ENCODE measurements around the gene SSH2.
A peak's percentile ranks its signal among the peaks of the same experiment; 100 is the strongest.

The SSH2 gene

DNA sequence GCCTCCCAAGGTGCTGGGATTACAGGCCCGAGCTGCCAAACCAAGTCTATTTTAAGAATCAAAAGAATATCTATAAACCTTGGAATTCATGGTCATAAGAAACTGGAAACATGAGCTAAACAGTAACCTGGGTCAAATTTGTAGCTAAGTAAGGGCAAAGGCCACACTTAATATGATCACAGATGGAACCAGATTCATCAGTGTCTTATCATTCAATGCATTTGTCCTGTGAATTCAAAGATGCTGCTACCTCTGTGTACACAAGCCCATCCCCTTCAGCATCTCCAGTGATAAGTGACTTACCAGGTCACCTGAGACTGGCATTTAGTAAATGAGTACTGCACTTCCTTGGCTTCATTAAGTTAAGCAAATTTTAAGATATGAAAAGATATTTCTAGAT is 108.1 kb downstream of the SSH2 start:
- no peak overlapping the region for H3K4me3 ChIP-seq (ENCODE audit: low read length in 2 of 2)
- peaks cover 7 to 22% of the 10 kb centered on the region in 2 donors for H3K4me1 ChIP-seq (ENCODE audit: control insufficient read depth in 2 of 2, insufficient read depth in 2 of 2, low read length in 2 of 2)
- no peaks in the 10 kb centered on the region for H3K27me3 ChIP-seq (ENCODE audit: control insufficient read depth in 2 of 2, insufficient read depth in 2 of 2, low read length in 2 of 2)
- no peaks in the 10 kb centered on the region for H3K36me3 ChIP-seq (ENCODE audit: control insufficient read depth in 2 of 2, insufficient read depth in 2 of 2, low read length in 2 of 2)
- H3K9ac ChIP-seq (ENCODE audit: low read depth in 1 of 2, low read length in 2 of 2) = no peak overlapping the region
- no peaks in the 10 kb centered on the region for H3K9me3 ChIP-seq (ENCODE audit: control insufficient read depth in 2 of 2, low read length in 2 of 2)
- peak overlapping the region in 1 of 2 donors; percentile 1 for H3K27ac ChIP-seq (ENCODE audit: low read depth in 2 of 2, low read length in 2 of 2)

DNA sequence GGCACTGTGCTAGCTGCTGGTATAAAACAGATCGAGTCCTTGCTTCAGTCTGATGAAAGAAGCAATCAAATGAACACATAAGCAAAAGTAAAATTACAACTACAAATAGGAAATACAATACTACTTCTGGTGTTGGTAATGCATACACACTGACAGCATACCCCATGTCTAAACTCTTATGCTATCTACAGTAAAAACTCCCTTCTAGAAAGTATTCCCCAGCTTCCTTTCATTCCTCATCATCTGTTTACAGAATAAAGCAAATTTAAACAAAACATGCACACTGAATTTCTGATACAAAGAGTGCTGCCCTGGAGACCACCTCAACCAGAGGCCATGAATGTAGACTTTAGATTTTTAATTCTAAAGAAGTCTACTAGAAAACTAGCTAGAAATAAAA is 109.6 kb downstream of the SSH2 start:
- Histone ChIP-seq H3K27me3 (ENCODE audit: control insufficient read depth in 2 of 2, insufficient read depth in 2 of 2, low read length in 2 of 2) (no peaks in the 10 kb centered on the region), H3K9me3 (ENCODE audit: control insufficient read depth in 2 of 2, low read length in 2 of 2) (no peaks in the 10 kb centered on the region), H3K4me3 (ENCODE audit: low read length in 2 of 2) (no peak overlapping the region), H3K9ac (ENCODE audit: low read depth in 1 of 2, low read length in 2 of 2) (no peak overlapping the region), H3K36me3 (ENCODE audit: control insufficient read depth in 2 of 2, insufficient read depth in 2 of 2, low read length in 2 of 2) (no peaks in the 10 kb centered on the region), H3K27ac (ENCODE audit: low read depth in 2 of 2, low read length in 2 of 2) (no peak overlapping the region), H3K4me1 (ENCODE audit: control insufficient read depth in 2 of 2, insufficient read depth in 2 of 2, low read length in 2 of 2) (peaks cover 7 to 12% of the 10 kb centered on the region in 2 donors)

DNA sequence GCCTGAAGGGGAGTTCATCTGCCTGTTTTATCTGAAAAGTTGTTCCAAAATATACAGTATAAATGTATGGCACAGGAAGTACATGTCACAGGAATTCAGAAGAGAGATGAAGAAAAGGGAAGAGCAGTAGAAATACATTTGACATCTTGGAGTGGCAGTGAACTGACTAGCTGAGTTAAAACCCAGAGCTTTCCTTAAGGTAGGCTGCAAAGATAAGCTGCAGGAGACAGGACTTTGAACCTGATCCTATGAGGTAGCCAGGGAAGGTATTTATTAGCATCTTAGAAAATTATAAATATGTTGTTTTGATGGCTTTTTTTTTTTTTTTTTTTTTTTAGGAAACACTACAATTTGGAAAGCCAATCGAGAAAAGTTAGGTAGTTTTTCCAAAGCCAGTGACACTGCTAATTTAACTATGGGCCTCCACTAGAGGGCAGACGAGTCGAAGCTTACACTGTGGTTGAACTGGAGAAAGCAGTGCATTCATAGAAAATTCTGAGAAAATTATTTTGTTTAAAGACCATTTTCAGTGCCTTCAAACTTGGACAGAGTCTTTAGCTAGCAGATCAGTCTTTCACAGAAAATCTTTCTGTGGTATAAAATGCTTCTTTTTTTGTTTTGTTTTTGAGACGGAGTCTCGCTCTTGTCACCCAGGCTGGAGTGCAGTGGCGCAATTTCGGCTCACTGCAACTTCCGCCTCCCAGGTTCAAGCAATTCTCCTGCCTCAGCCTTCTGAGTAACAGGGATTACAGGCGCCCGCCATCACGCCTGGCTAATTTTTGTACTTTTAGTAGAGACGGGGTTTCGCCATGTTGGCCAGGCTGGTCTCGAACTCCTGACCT is 122.3 kb downstream of the SSH2 start:
- no peak overlapping the region for H3K4me3 ChIP-seq (ENCODE audit: low read length in 2 of 2)
- H3K4me1 ChIP-seq (ENCODE audit: control insufficient read depth in 2 of 2, insufficient read depth in 2 of 2, low read length in 2 of 2) = peaks cover 0 to 3% of the 10 kb centered on the region in 2 donors
- no peak overlapping the region for H3K9ac ChIP-seq (ENCODE audit: low read depth in 1 of 2, low read length in 2 of 2)
- no peak overlapping the region for H3K27ac ChIP-seq (ENCODE audit: low read depth in 2 of 2, low read length in 2 of 2)
- H3K9me3 ChIP-seq (ENCODE audit: control insufficient read depth in 2 of 2, low read length in 2 of 2) = no peaks in the 10 kb centered on the region
- no peaks in the 10 kb centered on the region for H3K27me3 ChIP-seq (ENCODE audit: control insufficient read depth in 2 of 2, insufficient read depth in 2 of 2, low read length in 2 of 2)
- no peaks in the 10 kb centered on the region for H3K36me3 ChIP-seq (ENCODE audit: control insufficient read depth in 2 of 2, insufficient read depth in 2 of 2, low read length in 2 of 2)

DNA sequence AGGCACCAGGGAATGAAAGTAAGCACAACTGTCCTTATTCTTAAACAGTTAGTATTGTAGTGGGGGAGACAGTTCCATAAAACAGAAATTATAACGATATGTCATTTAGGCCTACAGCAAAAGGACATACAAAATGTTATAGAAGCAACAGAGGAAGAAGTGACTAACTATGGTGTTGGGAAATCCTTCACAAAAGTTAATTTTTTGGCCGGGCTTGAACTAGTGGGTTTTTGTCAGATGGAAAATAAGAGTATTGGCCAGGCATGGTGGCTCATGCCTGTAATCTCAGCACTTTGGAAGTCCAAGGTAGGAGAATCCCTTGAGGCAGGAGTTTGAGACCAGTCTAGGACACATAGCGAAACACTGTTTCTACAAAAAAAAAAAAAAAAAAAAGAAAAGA is 127.8 kb downstream of the SSH2 start:
- Histone ChIP-seq H3K4me3 (ENCODE audit: low read length in 2 of 2) (no peak overlapping the region), H3K36me3 (ENCODE audit: control insufficient read depth in 2 of 2, insufficient read depth in 2 of 2, low read length in 2 of 2) (no peaks in the 10 kb centered on the region), H3K27me3 (ENCODE audit: control insufficient read depth in 2 of 2, insufficient read depth in 2 of 2, low read length in 2 of 2) (no peaks in the 10 kb centered on the region), H3K9me3 (ENCODE audit: control insufficient read depth in 2 of 2, low read length in 2 of 2) (no peaks in the 10 kb centered on the region), H3K9ac (ENCODE audit: low read depth in 1 of 2, low read length in 2 of 2) (no peak overlapping the region), H3K4me1 (ENCODE audit: control insufficient read depth in 2 of 2, insufficient read depth in 2 of 2, low read length in 2 of 2) (no peaks in the 10 kb centered on the region), H3K27ac (ENCODE audit: low read depth in 2 of 2, low read length in 2 of 2) (no peak overlapping the region)

DNA sequence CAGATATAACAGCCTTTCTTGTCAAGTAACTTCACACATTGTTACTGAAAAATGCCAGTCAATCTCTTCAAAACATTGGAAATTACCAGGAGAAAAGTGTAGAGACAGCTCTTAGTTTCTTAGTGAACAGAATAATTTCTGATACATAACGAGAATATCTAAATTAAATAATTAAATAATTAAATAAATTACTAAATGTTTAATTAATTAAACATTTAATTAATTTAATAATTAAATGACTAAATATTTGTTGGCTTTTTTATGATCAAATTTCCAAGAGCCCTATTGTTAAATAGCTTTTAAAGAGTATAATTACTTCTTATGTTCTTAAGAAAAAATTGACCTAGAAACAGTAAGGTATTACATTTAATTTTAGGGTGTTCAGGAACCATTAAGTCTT is 129.6 kb downstream of the SSH2 start:
- Histone ChIP-seq H3K27me3 (ENCODE audit: control insufficient read depth in 2 of 2, insufficient read depth in 2 of 2, low read length in 2 of 2) (no peaks in the 10 kb centered on the region), H3K27ac (ENCODE audit: low read depth in 2 of 2, low read length in 2 of 2) (no peak overlapping the region), H3K9me3 (ENCODE audit: control insufficient read depth in 2 of 2, low read length in 2 of 2) (no peaks in the 10 kb centered on the region), H3K4me3 (ENCODE audit: low read length in 2 of 2) (no peak overlapping the region), H3K9ac (ENCODE audit: low read depth in 1 of 2, low read length in 2 of 2) (no peak overlapping the region), H3K36me3 (ENCODE audit: control insufficient read depth in 2 of 2, insufficient read depth in 2 of 2, low read length in 2 of 2) (no peaks in the 10 kb centered on the region), H3K4me1 (ENCODE audit: control insufficient read depth in 2 of 2, insufficient read depth in 2 of 2, low read length in 2 of 2) (no peaks in the 10 kb centered on the region)

DNA sequence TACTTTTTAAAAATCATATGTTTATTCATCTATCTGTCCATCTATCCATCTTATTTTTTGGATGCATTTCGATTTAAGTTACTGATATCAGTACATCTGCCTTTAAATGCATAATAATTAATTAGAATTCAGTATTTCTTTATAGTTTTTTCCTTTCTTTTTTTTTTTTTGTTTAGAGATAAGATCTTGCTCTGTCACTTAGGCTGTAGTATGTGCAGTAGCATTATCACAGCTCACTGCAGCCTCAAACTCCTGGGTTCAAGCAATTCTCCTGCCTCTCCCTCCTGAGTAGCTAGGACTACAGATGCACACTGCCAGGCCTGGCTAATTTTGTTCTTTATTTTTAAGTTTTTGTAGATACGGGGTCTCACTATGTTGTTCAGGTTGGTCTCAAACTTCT is 133.4 kb downstream of the SSH2 start:
- Histone ChIP-seq H3K27me3 (ENCODE audit: control insufficient read depth in 2 of 2, insufficient read depth in 2 of 2, low read length in 2 of 2) (no peaks in the 10 kb centered on the region), H3K4me3 (ENCODE audit: low read length in 2 of 2) (no peak overlapping the region), H3K4me1 (ENCODE audit: control insufficient read depth in 2 of 2, insufficient read depth in 2 of 2, low read length in 2 of 2) (no peaks in the 10 kb centered on the region), H3K27ac (ENCODE audit: low read depth in 2 of 2, low read length in 2 of 2) (no peak overlapping the region), H3K9me3 (ENCODE audit: control insufficient read depth in 2 of 2, low read length in 2 of 2) (no peaks in the 10 kb centered on the region), H3K36me3 (ENCODE audit: control insufficient read depth in 2 of 2, insufficient read depth in 2 of 2, low read length in 2 of 2) (no peaks in the 10 kb centered on the region), H3K9ac (ENCODE audit: low read depth in 1 of 2, low read length in 2 of 2) (no peak overlapping the region)

DNA sequence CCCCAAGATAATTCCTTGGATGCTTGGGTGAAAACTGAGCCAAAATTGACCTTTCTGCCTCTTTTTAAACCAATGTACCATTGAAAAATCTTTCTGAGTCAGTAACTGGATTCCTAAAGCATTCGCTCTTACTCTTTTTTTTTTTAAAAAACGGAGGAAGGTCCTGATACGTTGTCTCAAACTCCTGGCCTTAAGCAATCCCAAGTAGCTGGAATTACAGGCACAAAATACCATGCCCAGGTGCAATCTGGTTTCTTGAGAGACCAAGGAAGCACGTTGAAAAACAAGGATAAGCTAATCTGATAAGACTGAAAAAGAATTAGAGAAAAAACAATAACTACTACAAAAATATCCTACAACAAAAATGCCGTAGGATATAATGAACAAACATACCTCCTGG is 136.5 kb downstream of the SSH2 start:
- no peaks in the 10 kb centered on the region for H3K9me3 ChIP-seq (ENCODE audit: control insufficient read depth in 2 of 2, low read length in 2 of 2)
- no peaks in the 10 kb centered on the region for H3K27me3 ChIP-seq (ENCODE audit: control insufficient read depth in 2 of 2, insufficient read depth in 2 of 2, low read length in 2 of 2)
- H3K36me3 ChIP-seq (ENCODE audit: control insufficient read depth in 2 of 2, insufficient read depth in 2 of 2, low read length in 2 of 2) = no peaks in the 10 kb centered on the region
- no peak overlapping the region for H3K27ac ChIP-seq (ENCODE audit: low read depth in 2 of 2, low read length in 2 of 2)
- no peak overlapping the region for H3K9ac ChIP-seq (ENCODE audit: low read depth in 1 of 2, low read length in 2 of 2)
- H3K4me1 ChIP-seq (ENCODE audit: control insufficient read depth in 2 of 2, insufficient read depth in 2 of 2, low read length in 2 of 2) = no peaks in the 10 kb centered on the region
- H3K4me3 ChIP-seq (ENCODE audit: low read length in 2 of 2) = no peak overlapping the region

DNA sequence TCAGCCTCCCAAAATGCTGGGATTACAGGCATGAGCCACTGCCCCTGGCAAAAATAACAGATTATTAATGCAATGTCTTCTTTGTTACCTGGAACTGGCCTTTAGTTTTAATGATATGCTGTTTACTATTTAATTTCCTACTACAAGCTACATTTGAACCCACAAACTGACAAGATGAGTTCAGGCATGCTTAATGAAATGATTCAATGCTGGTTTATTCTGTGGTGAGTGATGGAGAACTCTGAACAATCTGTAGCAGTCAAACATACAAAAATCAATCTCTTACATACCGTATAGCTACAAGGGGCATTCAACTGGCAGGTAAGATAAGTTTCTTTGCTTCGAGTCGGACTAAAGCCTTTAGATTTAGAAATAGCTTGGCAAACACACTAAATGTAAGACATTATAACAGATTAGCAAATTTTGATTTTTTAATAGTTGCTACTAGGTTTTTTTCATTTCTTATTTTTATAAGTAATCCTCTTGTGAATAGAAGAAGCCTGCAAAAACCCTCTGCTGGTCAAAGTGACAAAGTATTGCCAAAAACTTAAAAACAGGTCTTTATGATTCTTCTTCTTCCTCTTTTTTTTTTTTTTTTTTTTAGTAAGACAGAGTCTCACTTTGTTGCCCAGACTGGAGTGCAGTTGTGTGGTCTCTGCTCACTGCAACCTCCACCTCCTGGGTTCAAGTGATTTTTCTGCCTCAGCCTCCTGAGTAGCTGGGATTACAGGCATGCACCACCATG is 138.5 kb downstream of the SSH2 start:
- Histone ChIP-seq H3K4me1 (ENCODE audit: control insufficient read depth in 2 of 2, insufficient read depth in 2 of 2, low read length in 2 of 2) (no peaks in the 10 kb centered on the region), H3K9ac (ENCODE audit: low read depth in 1 of 2, low read length in 2 of 2) (no peak overlapping the region), H3K27ac (ENCODE audit: low read depth in 2 of 2, low read length in 2 of 2) (no peak overlapping the region), H3K9me3 (ENCODE audit: control insufficient read depth in 2 of 2, low read length in 2 of 2) (no peaks in the 10 kb centered on the region), H3K27me3 (ENCODE audit: control insufficient read depth in 2 of 2, insufficient read depth in 2 of 2, low read length in 2 of 2) (no peaks in the 10 kb centered on the region), H3K36me3 (ENCODE audit: control insufficient read depth in 2 of 2, insufficient read depth in 2 of 2, low read length in 2 of 2) (no peaks in the 10 kb centered on the region), H3K4me3 (ENCODE audit: low read length in 2 of 2) (no peak overlapping the region)

DNA sequence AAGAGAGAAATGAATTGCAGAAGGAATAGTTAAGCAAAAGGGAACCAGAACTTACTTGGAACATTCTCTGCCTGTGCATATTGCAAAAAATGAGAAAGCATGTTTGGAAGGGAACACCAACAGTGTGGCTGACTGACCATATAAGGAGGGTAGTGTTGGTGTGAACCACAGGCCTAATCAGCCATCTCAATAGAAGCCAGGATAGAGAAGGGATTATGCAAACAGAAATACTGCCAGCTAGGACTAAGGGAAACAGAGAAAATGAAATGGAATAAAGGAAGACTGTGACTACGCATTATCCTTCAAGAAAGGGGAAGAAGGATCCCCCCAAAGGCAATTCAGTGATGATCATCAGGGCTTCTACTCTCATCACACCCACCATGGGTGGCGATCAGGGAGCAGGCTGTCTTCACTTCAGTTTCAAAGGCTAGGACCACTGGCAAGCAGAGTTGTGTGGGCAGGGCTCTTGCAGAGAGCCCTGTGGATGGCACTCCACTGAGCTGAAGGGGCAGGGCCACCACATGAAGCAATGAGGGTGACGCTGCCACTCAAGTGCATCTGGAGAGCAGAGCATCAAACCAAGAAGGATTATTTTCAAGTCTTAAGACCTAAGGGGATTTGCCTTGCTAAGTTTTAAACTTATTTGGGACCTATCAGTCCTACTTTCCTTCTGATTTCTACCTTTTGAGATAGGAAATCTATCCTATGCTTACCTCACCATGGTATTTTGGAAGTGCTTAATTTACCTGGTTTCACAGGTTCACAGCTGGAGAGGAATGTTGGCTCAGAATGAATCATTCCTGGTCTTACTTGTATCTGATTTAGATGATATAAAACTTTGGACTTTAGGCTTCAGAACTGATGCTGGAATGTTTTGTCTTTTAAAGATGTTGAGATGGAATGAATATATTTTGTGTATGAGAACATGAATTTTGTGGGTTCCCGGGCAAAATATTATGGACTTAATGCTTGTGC is 140.5 kb downstream of the SSH2 start:
- Histone ChIP-seq H3K4me1 (ENCODE audit: control insufficient read depth in 2 of 2, insufficient read depth in 2 of 2, low read length in 2 of 2) (no peaks in the 10 kb centered on the region), H3K4me3 (ENCODE audit: low read length in 2 of 2) (no peak overlapping the region), H3K36me3 (ENCODE audit: control insufficient read depth in 2 of 2, insufficient read depth in 2 of 2, low read length in 2 of 2) (no peaks in the 10 kb centered on the region), H3K27me3 (ENCODE audit: control insufficient read depth in 2 of 2, insufficient read depth in 2 of 2, low read length in 2 of 2) (no peaks in the 10 kb centered on the region), H3K9me3 (ENCODE audit: control insufficient read depth in 2 of 2, low read length in 2 of 2) (no peaks in the 10 kb centered on the region), H3K27ac (ENCODE audit: low read depth in 2 of 2, low read length in 2 of 2) (no peak overlapping the region), H3K9ac (ENCODE audit: low read depth in 1 of 2, low read length in 2 of 2) (no peak overlapping the region)
